ENCODE results near the gene REPS2. TPM values are rescaled to one million over a fixed set of nuclear protein-coding genes. Genes with fewer than 3 reads are reported as not detected.
"Not testable (repeated sequence)": the region's sequence is repeated elsewhere in the genome, so short reads cannot be mapped to it uniquely, and the experiment has no call there.

REPS2 gene
- total and polyA plus RNA-seq, 12 donors = 0.78 to 15.5 (median 6.3) TPM

- WGBS, 2 donors = 91 to 97% methylated on average over 4 of the region's 4 CpGs
- no peaks in the 10 kb centered on the region for H3K9me3 ChIP-seq
- no peak overlapping the region for H3K27ac ChIP-seq
- H3K4me1 ChIP-seq = peaks cover 0 to 10% (median 0%) of the 10 kb centered on the region in 9 donors
- no peak overlapping the region for H3K4me3 ChIP-seq
- TF ChIP-seq, protein P1, sequence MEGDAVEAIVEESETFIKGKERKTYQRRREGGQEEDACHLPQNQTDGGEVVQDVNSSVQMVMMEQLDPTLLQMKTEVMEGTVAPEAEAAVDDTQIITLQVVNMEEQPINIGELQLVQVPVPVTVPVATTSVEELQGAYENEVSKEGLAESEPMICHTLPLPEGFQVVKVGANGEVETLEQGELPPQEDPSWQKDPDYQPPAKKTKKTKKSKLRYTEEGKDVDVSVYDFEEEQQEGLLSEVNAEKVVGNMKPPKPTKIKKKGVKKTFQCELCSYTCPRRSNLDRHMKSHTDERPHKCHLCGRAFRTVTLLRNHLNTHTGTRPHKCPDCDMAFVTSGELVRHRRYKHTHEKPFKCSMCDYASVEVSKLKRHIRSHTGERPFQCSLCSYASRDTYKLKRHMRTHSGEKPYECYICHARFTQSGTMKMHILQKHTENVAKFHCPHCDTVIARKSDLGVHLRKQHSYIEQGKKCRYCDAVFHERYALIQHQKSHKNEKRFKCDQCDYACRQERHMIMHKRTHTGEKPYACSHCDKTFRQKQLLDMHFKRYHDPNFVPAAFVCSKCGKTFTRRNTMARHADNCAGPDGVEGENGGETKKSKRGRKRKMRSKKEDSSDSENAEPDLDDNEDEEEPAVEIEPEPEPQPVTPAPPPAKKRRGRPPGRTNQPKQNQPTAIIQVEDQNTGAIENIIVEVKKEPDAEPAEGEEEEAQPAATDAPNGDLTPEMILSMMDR (IDR thresholded peaks at IDR 0.05) = no peak
- H3K36me3 ChIP-seq = no peaks in the 10 kb centered on the region
- H3K27me3 ChIP-seq = peaks cover 0 to 70% (median 0%) of the 10 kb centered on the region in 7 donors
- ATAC-seq (no peak), DNase-seq (no peak)
- intact Hi-C loops (cut with DNase I) = no loop called here
These were observed 4.0 kb downstream of the REPS2 start for GRCh38 chrX:16950423-16950822.

GRCh38 chrX:16953606-16954211, 7.3 kb downstream of the REPS2 start:
- no peak overlapping the region for H3K4me3 ChIP-seq
- TF ChIP-seq, protein P1 (IDR thresholded peaks at IDR 0.05) = no peak
- peaks cover 0 to 64% (median 0%) of the 10 kb centered on the region in 7 donors for H3K27me3 ChIP-seq
- H3K27ac ChIP-seq = no peak overlapping the region
- no peaks in the 10 kb centered on the region for H3K36me3 ChIP-seq
- 68 to 77% methylated on average over 7 of the region's 7 CpGs for WGBS, 2 donors
- intact Hi-C loops (cut with DNase I) = no loop called here
- DNase-seq = no peak
- ATAC-seq = no peak
- peaks cover 0 to 10% (median 4%) of the 10 kb centered on the region in 9 donors for H3K4me1 ChIP-seq
- H3K9me3 ChIP-seq = no peaks in the 10 kb centered on the region

- 78 to 79% methylated on average over 3 of the region's 3 CpGs for WGBS, 2 donors
- TF ChIP-seq, protein P1 (IDR thresholded peaks at IDR 0.05) = no peak
- intact Hi-C loops (cut with DNase I) = loop anchor here in 1 of 10 donors (5.0 kb wide), 1 partner anchor 1470 kb away; the partner anchor contains the start of gene CDKL5
These were observed 11.3 kb downstream of the REPS2 start for GRCh38 chrX:16957751-16958150.

DNA sequence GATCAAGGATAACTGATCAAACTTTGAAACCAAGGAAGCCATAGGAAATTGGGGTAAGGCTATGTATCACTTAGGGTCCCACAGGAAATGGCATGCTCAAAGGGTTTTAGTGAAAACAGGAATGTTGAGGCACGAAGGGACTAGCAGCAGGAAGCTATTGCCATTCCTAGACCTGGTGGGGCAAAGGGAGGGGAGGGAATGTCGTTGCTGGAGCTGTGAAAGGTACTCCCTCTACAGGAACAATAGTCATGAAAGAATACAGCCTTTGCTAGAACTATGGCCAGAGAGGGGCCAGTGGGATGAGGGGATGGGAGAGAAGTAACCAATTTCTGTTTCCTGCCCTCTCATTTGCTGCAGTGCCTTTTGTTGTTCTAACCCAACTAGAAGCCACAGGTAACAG, 11.9 kb downstream of the REPS2 start:
- Histone ChIP-seq H3K9me3 (no peaks in the 10 kb centered on the region), H3K4me1 (peaks cover 0 to 10% (median 4%) of the 10 kb centered on the region in 9 donors), H3K27ac (no peak overlapping the region), H3K36me3 (no peaks in the 10 kb centered on the region), H3K4me3 (no peak overlapping the region), H3K27me3 (peaks cover 0 to 50% (median 0%) of the 10 kb centered on the region in 7 donors)
- DNase-seq (no peak), ATAC-seq (no peak)
- WGBS, 2 donors = 56 to 58% methylated on average over 2 of the region's 2 CpGs
- TF ChIP-seq, protein P1 (IDR thresholded peaks at IDR 0.05) = no peak
- intact Hi-C loops (cut with DNase I) = loop anchor here in 1 of 10 donors (5.0 kb wide), 1 partner anchor 1469 kb away; the partner anchor contains the start of gene CDKL5

More at GRCh38 chrX:16957751-16958150, 11.3 kb downstream of the REPS2 start:
- Histone ChIP-seq H3K36me3 (no peaks in the 10 kb centered on the region), H3K27ac (no peak overlapping the region), H3K9me3 (no peaks in the 10 kb centered on the region), H3K27me3 (peaks cover 0 to 50% (median 0%) of the 10 kb centered on the region in 7 donors), H3K4me1 (peaks cover 0 to 10% (median 4%) of the 10 kb centered on the region in 9 donors), H3K4me3 (no peak overlapping the region)
- no peak for DNase-seq
- ATAC-seq = no peak

GRCh38 chrX:16962661-16963060, 16.2 kb downstream of the REPS2 start:
- peaks cover 0 to 26% (median 0%) of the 10 kb centered on the region in 7 donors for H3K27me3 ChIP-seq
- H3K9me3 ChIP-seq; H3K4me1 ChIP-seq; H3K36me3 ChIP-seq; ATAC-seq; H3K27ac ChIP-seq; DNase-seq; H3K4me3 ChIP-seq; intact Hi-C loops (cut with DNase I): not testable (repeated sequence)
- 94 to 96% methylated on average over 4 of the region's 4 CpGs for WGBS, 2 donors
